ENCODE data around the gene CTNNAL1. TPM values are rescaled to one million over a fixed set of nuclear protein-coding genes. Genes with fewer than 3 reads are reported as not detected.

The CTNNAL1 gene
- total RNA-seq, 2 donors from 2014 or later: 98.9 to 120 TPM

DNA sequence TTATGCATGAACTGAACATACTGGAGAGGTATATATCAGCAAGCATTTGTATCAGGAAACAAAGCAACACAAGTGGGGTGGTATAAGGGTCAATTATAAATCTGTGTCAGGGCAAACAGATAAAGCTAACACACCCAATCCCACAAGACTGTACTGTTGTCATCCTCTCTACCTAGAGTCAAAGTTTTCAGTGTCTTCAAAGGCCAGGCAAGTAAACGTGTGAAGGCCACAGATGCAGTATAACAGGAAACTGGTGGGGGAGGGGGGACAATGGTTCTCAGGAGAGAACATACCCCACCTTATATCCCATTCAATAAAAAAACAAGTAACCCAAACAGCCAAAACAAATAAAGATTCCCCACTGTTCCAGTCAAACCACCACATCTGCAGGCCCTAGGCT is 101.5 kb downstream of the CTNNAL1 start:
- no peaks in the 10 kb centered on the region for H3K9me3 ChIP-seq
- H3K4me3 ChIP-seq: no peak overlapping the region
- H3K27ac ChIP-seq: no peak overlapping the region
- no peaks in the 10 kb centered on the region for H3K27me3 ChIP-seq
- TF ChIP-seq, protein P1, sequence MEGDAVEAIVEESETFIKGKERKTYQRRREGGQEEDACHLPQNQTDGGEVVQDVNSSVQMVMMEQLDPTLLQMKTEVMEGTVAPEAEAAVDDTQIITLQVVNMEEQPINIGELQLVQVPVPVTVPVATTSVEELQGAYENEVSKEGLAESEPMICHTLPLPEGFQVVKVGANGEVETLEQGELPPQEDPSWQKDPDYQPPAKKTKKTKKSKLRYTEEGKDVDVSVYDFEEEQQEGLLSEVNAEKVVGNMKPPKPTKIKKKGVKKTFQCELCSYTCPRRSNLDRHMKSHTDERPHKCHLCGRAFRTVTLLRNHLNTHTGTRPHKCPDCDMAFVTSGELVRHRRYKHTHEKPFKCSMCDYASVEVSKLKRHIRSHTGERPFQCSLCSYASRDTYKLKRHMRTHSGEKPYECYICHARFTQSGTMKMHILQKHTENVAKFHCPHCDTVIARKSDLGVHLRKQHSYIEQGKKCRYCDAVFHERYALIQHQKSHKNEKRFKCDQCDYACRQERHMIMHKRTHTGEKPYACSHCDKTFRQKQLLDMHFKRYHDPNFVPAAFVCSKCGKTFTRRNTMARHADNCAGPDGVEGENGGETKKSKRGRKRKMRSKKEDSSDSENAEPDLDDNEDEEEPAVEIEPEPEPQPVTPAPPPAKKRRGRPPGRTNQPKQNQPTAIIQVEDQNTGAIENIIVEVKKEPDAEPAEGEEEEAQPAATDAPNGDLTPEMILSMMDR (IDR thresholded peaks at IDR 0.05): no peak
- peaks cover 79% of the 10 kb centered on the region for H3K36me3 ChIP-seq
- no peak for DNase-seq (ENCODE audit: low spot score)
- H3K4me1 ChIP-seq: no peaks in the 10 kb centered on the region

GRCh38 chr9:108910914-108911313 is 102.4 kb downstream of the CTNNAL1 start:
- Histone ChIP-seq H3K9me3 (no peaks in the 10 kb centered on the region), H3K36me3 (peaks cover 79% of the 10 kb centered on the region)

GRCh38 chr9:108910402-108910801 is 102.9 kb downstream of the CTNNAL1 start:
- H3K27me3 ChIP-seq: no peaks in the 10 kb centered on the region
- no peak overlapping the region for H3K4me3 ChIP-seq
- no peaks in the 10 kb centered on the region for H3K9me3 ChIP-seq
- H3K27ac ChIP-seq: no peak overlapping the region
- DNase-seq (ENCODE audit: low spot score): no peak
- TF ChIP-seq, protein P1 (IDR thresholded peaks at IDR 0.05): no peak
- H3K36me3 ChIP-seq: peaks cover 79% of the 10 kb centered on the region
- no peaks in the 10 kb centered on the region for H3K4me1 ChIP-seq

More at GRCh38 chr9:108910914-108911313, 102.4 kb downstream of the CTNNAL1 start:
- Histone ChIP-seq H3K4me3 (no peak overlapping the region), H3K27ac (no peak overlapping the region), H3K4me1 (no peaks in the 10 kb centered on the region), H3K27me3 (no peaks in the 10 kb centered on the region)
- TF ChIP-seq, protein P1 (IDR thresholded peaks at IDR 0.05): no peak
- DNase-seq (ENCODE audit: low spot score): no peak

DNA sequence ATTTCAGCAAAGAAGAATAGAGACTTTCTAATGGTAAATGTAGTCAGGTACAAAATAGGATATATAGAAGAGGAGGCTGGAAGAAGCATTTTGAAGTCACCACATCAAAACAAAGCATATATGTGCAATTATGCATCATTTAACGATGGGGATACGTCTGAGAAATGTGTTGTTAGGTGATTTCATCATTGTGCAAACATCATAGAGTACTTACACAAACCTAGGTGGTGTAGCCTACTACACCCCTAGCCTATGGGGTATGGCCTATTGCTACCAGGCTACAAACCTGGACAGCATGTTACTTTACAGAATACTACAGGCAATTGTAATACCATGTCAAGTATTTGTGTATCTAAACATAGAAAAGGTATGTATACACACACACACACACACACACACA is 107.8 kb downstream of the CTNNAL1 start:
- no peak overlapping the region for H3K4me3 ChIP-seq

GRCh38 chr9:108904161-108904560 is 109.1 kb downstream of the CTNNAL1 start:
- peaks cover 85% of the 10 kb centered on the region for H3K36me3 ChIP-seq
- H3K27me3 ChIP-seq: no peaks in the 10 kb centered on the region
- H3K4me3 ChIP-seq: no peak overlapping the region
- H3K4me1 ChIP-seq: no peaks in the 10 kb centered on the region
- no peaks in the 10 kb centered on the region for H3K9me3 ChIP-seq
- TF ChIP-seq, protein P1 (IDR thresholded peaks at IDR 0.05): no peak
- DNase-seq (ENCODE audit: low spot score): no peak
- no peak overlapping the region for H3K27ac ChIP-seq

More for the DNA sequence above, 107.8 kb downstream of the CTNNAL1 start:
- Histone ChIP-seq H3K36me3 (peaks cover 78% of the 10 kb centered on the region), H3K9me3 (no peaks in the 10 kb centered on the region), H3K27me3 (no peaks in the 10 kb centered on the region), H3K27ac (no peak overlapping the region), H3K4me1 (no peaks in the 10 kb centered on the region)
- DNase-seq (ENCODE audit: low spot score): no peak
- TF ChIP-seq, protein P1 (IDR thresholded peaks at IDR 0.05): no peak

DNA sequence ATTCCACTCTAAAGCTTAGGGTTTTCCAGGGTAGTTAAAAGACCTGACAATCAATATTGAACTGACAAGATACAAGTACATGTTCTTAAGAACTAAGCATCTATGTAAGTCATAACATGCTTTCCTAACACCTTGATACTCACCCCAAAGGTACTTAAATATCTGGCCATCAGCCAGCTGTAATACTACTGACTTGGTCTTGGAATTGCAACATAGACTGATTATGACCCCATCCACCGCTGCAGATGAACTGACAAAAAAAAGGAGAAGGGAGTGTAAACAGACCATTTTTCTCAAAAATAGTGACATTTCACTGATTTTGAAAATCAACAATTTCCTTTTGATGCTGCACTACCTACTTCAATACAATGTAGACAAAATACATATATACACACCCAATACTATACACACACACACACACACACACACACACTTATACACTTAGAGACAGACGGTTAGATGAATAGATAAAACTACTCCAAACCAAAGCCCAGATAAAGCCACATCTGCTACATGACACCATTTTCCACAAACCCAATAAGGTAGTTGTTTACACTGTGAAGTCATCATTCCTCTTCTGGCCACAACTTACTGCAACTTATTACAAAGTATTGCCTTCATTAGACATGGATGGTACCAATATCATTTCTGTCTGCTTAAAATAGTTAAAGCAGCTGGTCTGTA is 109.7 kb downstream of the CTNNAL1 start:
- Histone ChIP-seq H3K9me3 (no peaks in the 10 kb centered on the region), H3K27ac (no peak overlapping the region), H3K27me3 (no peaks in the 10 kb centered on the region), H3K4me3 (no peak overlapping the region), H3K4me1 (no peaks in the 10 kb centered on the region), H3K36me3 (peaks cover 88% of the 10 kb centered on the region)
- no peak for DNase-seq (ENCODE audit: low spot score)
- TF ChIP-seq, protein P1 (IDR thresholded peaks at IDR 0.05): no peak
